ENCODE results near the gene UNC119B.

UNC119B gene

DNA sequence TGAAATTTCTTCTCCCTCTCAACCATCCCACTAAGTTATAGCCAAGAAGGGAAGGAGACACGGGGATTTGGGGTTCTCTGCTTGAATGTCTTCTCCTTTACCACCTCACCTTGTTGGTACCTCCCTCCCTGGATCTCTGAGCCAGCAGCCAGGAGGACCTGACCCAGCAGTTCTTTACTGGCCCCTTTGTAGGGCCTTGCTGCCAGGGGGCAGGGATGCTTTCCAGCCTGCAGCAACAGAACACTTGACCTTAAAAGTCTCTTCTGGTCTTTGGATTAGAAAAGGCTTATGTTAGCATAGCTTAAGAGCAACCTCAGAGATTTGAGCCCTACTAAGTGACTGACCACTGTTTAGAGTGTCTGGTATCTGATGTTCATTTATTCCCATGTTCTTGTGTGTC lies 12.9 kb upstream of the UNC119B start:
- DNase-seq (ENCODE audit: insufficient read length, low spot score): no peak
- no peak for FAIRE-seq
- no peak for TF ChIP-seq POLR2A (IDR thresholded peaks at IDR 0.05; ENCODE audit: low read depth, low read length)

- TF ChIP-seq POLR2A (IDR thresholded peaks at IDR 0.05; ENCODE audit: low read depth, low read length): no peak
- FAIRE-seq (no peak), DNase-seq (ENCODE audit: insufficient read length, low spot score) (no peak)
Observed at GRCh38 chr12:120698665-120699064, 11.6 kb upstream of the UNC119B start.

DNA sequence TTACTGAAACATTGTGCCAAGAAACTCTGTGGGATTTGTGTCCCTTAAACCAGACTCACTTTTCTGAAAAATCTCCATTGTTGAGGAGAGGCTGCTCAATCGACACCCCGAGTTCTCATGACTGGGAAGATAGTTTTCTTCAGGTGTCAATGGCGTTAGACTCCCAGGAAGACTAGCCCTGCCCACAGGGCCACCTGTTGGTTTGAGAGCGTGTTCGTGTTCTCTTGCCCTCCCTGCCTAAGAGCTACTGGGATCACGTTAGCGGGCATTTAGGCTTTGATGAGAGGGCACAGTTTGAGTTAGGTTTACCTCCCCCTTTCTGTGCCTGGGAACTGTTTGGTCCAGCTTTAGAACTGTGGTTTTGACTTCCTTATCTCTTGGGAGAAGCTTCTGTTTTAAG lies 10.7 kb upstream of the UNC119B start:
- no peak for TF ChIP-seq POLR2A (IDR thresholded peaks at IDR 0.05; ENCODE audit: low read depth, low read length)
- DNase-seq (ENCODE audit: insufficient read length, low spot score) (no peak), FAIRE-seq (no peak)

DNA sequence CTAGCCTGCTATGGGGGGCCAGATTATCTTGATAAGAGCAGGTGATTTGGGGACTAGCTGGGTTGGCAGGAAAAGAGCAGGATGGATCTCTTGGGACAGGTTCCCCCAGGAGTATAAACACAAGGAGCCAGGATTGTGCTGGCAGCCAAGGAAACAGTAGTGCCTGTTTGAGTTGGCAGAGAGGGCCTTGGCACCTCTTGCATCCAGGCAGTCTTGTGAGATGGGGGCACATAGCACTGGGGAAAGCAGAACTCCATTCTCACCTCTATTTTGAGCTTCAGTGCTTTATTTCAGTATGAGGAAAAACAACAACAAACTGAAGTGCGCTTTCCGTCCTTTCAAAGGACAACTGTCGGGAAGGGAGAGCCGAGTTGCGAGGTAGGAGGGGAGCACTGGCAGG lies 9.4 kb upstream of the UNC119B start:
- no peak for TF ChIP-seq POLR2A (IDR thresholded peaks at IDR 0.05; ENCODE audit: low read depth, low read length)
- no peak for FAIRE-seq
- DNase-seq (ENCODE audit: insufficient read length, low spot score): no peak

- DNase-seq (ENCODE audit: insufficient read length, low spot score) (no peak), FAIRE-seq (no peak)
- TF ChIP-seq POLR2A (IDR thresholded peaks at IDR 0.05; ENCODE audit: low read depth, low read length): no peak
Observed at GRCh38 chr12:120702637-120703036, 7.6 kb upstream of the UNC119B start.

DNA sequence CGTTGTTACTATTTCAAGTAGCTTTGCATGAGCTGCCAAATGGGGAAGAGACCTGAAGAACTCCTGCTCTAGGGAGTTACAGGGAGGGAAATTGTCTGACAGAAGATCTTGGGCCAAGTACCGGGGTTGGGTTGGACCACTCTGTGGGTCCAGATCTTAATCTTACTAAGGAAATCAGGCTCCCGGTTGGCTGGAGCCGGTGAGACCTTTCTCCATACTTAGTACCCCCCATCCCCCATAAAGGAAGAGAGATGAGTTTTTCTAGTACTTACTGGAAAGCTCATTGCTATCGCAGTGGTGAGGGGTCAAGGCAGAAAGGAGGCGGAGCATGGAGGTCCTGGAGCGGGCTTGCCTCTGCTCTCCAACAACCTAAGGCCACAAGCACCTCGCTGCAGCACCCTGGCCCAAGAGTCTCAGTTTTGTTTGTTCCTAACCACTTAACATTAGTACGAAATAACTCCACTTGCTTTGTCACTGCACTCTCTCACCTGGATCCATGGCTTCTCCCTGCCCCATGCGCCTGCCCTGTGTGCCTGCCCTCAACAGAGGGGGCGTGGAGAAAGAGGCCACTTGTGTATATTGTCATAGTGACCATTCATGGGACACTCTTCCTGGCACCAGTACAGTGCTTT lies 6.8 kb upstream of the UNC119B start:
- FAIRE-seq (no peak), DNase-seq (ENCODE audit: insufficient read length, low spot score) (no peak)
- TF ChIP-seq POLR2A (IDR thresholded peaks at IDR 0.05; ENCODE audit: low read depth, low read length): no peak

DNA sequence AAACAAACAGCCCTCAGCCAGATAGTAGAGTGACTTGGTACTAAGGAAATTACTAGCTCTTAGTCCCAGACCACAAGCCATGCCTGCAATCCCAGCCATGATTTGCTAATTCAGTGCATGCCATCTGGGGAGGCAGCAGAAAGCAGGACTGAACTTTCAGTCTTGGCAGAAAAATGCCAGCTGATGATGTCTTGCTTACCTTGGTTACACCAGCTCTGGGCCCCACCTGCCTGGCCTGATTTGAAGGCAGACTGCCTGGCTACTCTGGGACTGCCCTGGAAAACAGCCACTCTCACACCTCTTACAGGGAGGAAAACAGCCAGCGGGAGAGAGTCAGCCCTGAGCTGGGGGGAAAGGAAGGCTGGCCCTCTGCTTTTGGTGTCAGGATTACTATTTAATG lies 4.6 kb upstream of the UNC119B start:
- TF ChIP-seq POLR2A (IDR thresholded peaks at IDR 0.05; ENCODE audit: low read depth, low read length): no peak
- DNase-seq (ENCODE audit: insufficient read length, low spot score): no peak
- no peak for FAIRE-seq

- FAIRE-seq: no peak
- no peak for DNase-seq (ENCODE audit: insufficient read length, low spot score)
- no peak for TF ChIP-seq POLR2A (IDR thresholded peaks at IDR 0.05; ENCODE audit: low read depth, low read length)
Observed at GRCh38 chr12:120706029-120706428, 4.2 kb upstream of the UNC119B start.

- no peak for TF ChIP-seq POLR2A (IDR thresholded peaks at IDR 0.05; ENCODE audit: low read depth, low read length)
- no peak for DNase-seq (ENCODE audit: insufficient read length, low spot score)
- no peak for FAIRE-seq
Observed at GRCh38 chr12:120708651-120709050, 1.6 kb upstream of the UNC119B start.

DNA sequence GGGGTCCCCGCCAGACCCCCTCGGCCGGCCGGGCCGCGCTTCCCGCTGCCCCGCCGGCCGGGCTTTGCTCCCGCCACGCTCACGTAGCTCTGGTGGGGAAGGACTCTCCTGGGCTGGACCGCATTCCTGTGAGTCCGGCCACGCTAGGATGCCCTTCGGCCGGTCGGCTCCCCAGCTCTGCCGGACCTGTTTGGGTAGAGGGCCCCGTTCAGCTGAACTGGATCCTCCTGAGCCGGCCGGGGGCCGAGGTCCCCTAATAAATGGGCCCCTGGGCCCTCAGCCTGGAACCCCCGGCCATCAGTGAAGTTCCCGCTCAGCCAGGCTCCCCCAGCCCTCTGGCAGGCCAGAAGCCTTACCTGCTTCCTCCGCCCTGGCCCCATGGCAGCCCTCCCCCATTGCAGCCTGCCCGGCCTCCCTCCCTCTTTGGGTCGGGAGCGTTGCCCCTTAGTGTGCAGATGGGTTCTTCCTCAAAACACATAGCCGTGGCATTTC lies 593 bp downstream of the UNC119B start:
- no peak for DNase-seq (ENCODE audit: insufficient read length, low spot score)
- no peak for FAIRE-seq
- TF ChIP-seq POLR2A (IDR thresholded peaks at IDR 0.05; ENCODE audit: low read depth, low read length): no peak

DNA sequence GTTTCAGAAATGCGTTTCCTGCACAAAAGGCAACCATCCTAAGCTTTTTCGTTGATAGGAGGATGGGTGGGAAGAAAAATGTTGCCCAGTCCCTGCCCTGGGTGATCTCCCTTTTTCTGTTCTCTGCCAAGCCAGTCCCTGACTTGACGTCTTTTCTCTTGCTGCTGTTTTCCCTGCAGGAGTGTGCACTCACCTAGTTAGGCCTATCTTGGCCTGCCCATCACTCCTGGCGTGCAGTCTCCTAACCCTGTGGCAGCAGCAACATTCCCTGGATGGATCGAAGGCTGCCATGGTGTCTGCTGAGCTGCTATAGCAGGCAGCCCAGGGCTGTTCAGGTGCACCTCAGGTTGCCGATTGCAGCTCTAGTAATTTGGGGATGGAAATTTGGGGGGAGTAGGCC lies 1.2 kb downstream of the UNC119B start:
- FAIRE-seq (no peak), DNase-seq (ENCODE audit: insufficient read length, low spot score) (no peak)
- no peak for TF ChIP-seq POLR2A (IDR thresholded peaks at IDR 0.05; ENCODE audit: low read depth, low read length)

GRCh38 chr12:120712610-120713009 lies 2.4 kb downstream of the UNC119B start:
- TF ChIP-seq POLR2A (IDR thresholded peaks at IDR 0.05; ENCODE audit: low read depth, low read length): no peak
- no peak for FAIRE-seq
- DNase-seq (ENCODE audit: insufficient read length, low spot score): no peak

- FAIRE-seq: peak; percentile 15
- TF ChIP-seq POLR2A (IDR thresholded peaks at IDR 0.05; ENCODE audit: low read depth, low read length): no peak
- peak; percentile 80 for DNase-seq (ENCODE audit: insufficient read length, low spot score)
Observed at GRCh38 chr12:120713861-120714482, 3.7 kb downstream of the UNC119B start.

- no peak for DNase-seq (ENCODE audit: insufficient read length, low spot score)
- TF ChIP-seq POLR2A (IDR thresholded peaks at IDR 0.05; ENCODE audit: low read depth, low read length): no peak
- no peak for FAIRE-seq
Observed at GRCh38 chr12:120718055-120718454, 7.8 kb downstream of the UNC119B start.

DNA sequence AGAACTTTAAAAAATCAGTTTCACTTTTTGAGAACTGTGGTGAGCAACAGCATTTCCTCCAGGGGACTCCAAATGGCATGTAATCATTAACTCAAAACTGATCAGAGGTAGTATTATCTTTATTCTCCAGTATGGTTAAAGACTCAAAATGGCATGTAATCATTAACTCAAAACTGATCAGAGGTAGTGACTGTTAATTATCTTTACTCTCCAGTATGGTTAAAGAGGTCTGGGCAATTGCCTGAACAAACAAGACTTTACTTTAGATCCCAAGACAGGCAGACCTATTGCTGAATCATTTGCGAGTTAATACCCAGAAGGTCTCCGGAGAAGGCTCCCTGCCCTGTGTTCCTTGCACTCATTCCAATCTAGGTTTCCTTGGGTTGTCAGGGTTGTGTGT lies 8.8 kb downstream of the UNC119B start:
- no peak for DNase-seq (ENCODE audit: insufficient read length, low spot score)
- no peak for TF ChIP-seq POLR2A (IDR thresholded peaks at IDR 0.05; ENCODE audit: low read depth, low read length)
- FAIRE-seq: no peak
